Measurements from ENCODE around the gene CYP4Z1.
"Not testable (repeated sequence)": the region's sequence is repeated elsewhere in the genome, so short reads cannot be mapped to it uniquely, and the experiment has no call there.

Gene CYP4Z1

GRCh38 chr1:47106792-47107191 lies 39.8 kb downstream of the CYP4Z1 start:
- Histone ChIP-seq H3K36me3 (ENCODE audit: insufficient read depth, low read length) (no peaks in the 10 kb centered on the region), H3K4me1 (ENCODE audit: insufficient read depth, low read length) (peaks cover 14% of the 10 kb centered on the region)

GRCh38 chr1:47107851-47108574 lies 41.0 kb downstream of the CYP4Z1 start:
- Histone ChIP-seq H3K9ac (ENCODE audit: low read depth, low read length) (peak overlapping the region; percentile 47; the same call in 1 of the 2 replicates), H3K4me1 (ENCODE audit: insufficient read depth, low read length) (peaks cover 14% of the 10 kb centered on the region)
- H3K36me3 ChIP-seq (ENCODE audit: insufficient read depth, low read length); H3K9me3 ChIP-seq (ENCODE audit: control insufficient read depth, insufficient read depth, low read length): not testable (repeated sequence)

More at GRCh38 chr1:47106792-47107191, 39.8 kb downstream of the CYP4Z1 start:
- Histone ChIP-seq H3K9ac (ENCODE audit: low read depth, low read length) (0 out of 2 replicates have a peak overlapping the region, but pooled peaks have one; percentile 47), H3K9me3 (ENCODE audit: control insufficient read depth, insufficient read depth, low read length) (no peaks in the 10 kb centered on the region)

DNA sequence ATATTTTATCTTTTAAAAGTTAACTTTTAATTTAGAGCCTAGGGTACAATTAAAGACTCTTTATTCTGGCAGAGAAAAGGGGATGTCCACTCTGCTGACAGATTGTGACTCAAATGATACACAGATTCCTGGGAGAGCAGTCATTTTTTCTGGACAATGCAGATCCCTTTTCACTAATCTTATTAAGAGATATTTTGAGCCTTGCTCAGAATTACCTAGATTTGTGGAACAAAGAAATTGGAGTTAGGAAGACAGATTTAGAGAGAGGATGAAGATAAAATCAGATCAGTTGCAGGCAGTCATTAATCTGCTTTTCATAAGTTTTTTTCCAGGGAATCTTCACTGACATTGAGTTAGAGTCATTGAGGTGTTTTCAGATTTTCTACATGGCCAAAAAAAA lies 42.5 kb downstream of the CYP4Z1 start:
- H3K9me3 ChIP-seq (ENCODE audit: control insufficient read depth, insufficient read depth, low read length); H3K36me3 ChIP-seq (ENCODE audit: insufficient read depth, low read length); H3K9ac ChIP-seq (ENCODE audit: low read depth, low read length): not testable (repeated sequence)
- peaks cover 14% of the 10 kb centered on the region for H3K4me1 ChIP-seq (ENCODE audit: insufficient read depth, low read length)

GRCh38 chr1:47113178-47113577 lies 46.1 kb downstream of the CYP4Z1 start:
- no peaks in the 10 kb centered on the region for H3K4me1 ChIP-seq (ENCODE audit: insufficient read depth, low read length)

GRCh38 chr1:47121039-47121438 lies 54.0 kb downstream of the CYP4Z1 start:
- H3K9me3 ChIP-seq (ENCODE audit: control insufficient read depth, insufficient read depth, low read length); H3K9ac ChIP-seq (ENCODE audit: low read depth, low read length); H3K4me1 ChIP-seq (ENCODE audit: insufficient read depth, low read length); H3K36me3 ChIP-seq (ENCODE audit: insufficient read depth, low read length): not testable (repeated sequence)

More at GRCh38 chr1:47113178-47113577, 46.1 kb downstream of the CYP4Z1 start:
- H3K36me3 ChIP-seq (ENCODE audit: insufficient read depth, low read length): no peaks in the 10 kb centered on the region
- H3K9ac ChIP-seq (ENCODE audit: low read depth, low read length): no peak overlapping the region
- no peaks in the 10 kb centered on the region for H3K9me3 ChIP-seq (ENCODE audit: control insufficient read depth, insufficient read depth, low read length)

DNA sequence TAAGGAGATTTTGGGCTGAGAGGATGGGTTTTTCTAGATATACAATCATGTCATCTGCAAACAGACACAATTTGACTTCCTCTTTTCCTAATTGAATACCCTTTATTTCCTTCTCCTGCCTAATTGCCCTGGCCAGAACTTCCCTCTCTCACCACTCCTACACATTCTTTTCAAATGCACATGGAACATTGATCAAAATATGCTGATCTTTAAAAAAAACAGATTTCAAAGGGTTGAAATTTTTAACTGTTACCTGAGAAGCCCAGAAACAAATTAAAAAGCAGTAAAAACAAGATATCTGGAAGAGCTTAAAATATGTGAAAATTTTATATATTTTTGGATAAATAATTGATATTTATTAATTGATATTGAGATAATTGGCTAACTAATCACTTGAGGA lies 57.8 kb downstream of the CYP4Z1 start:
- not testable (repeated sequence) for H3K9me3 ChIP-seq (ENCODE audit: control insufficient read depth, insufficient read depth, low read length); H3K4me1 ChIP-seq (ENCODE audit: insufficient read depth, low read length); H3K36me3 ChIP-seq (ENCODE audit: insufficient read depth, low read length); H3K9ac ChIP-seq (ENCODE audit: low read depth, low read length)

GRCh38 chr1:47126997-47127396 lies 60.0 kb downstream of the CYP4Z1 start:
- H3K4me1 ChIP-seq (ENCODE audit: insufficient read depth, low read length); H3K36me3 ChIP-seq (ENCODE audit: insufficient read depth, low read length); H3K9ac ChIP-seq (ENCODE audit: low read depth, low read length); H3K9me3 ChIP-seq (ENCODE audit: control insufficient read depth, insufficient read depth, low read length): not testable (repeated sequence)

GRCh38 chr1:47128221-47128620 lies 61.2 kb downstream of the CYP4Z1 start:
- Histone ChIP-seq H3K4me1 (ENCODE audit: insufficient read depth, low read length) (peaks cover 9% of the 10 kb centered on the region; the same call in 1 of the 2 replicates), H3K36me3 (ENCODE audit: insufficient read depth, low read length) (no peaks in the 10 kb centered on the region), H3K9ac (ENCODE audit: low read depth, low read length) (no peak overlapping the region), H3K9me3 (ENCODE audit: control insufficient read depth, insufficient read depth, low read length) (no peaks in the 10 kb centered on the region)

- H3K9me3 ChIP-seq (ENCODE audit: control insufficient read depth, insufficient read depth, low read length); H3K36me3 ChIP-seq (ENCODE audit: insufficient read depth, low read length); H3K4me1 ChIP-seq (ENCODE audit: insufficient read depth, low read length); H3K9ac ChIP-seq (ENCODE audit: low read depth, low read length): not testable (repeated sequence)
Measured at GRCh38 chr1:47128854-47129253, 61.8 kb downstream of the CYP4Z1 start.

DNA sequence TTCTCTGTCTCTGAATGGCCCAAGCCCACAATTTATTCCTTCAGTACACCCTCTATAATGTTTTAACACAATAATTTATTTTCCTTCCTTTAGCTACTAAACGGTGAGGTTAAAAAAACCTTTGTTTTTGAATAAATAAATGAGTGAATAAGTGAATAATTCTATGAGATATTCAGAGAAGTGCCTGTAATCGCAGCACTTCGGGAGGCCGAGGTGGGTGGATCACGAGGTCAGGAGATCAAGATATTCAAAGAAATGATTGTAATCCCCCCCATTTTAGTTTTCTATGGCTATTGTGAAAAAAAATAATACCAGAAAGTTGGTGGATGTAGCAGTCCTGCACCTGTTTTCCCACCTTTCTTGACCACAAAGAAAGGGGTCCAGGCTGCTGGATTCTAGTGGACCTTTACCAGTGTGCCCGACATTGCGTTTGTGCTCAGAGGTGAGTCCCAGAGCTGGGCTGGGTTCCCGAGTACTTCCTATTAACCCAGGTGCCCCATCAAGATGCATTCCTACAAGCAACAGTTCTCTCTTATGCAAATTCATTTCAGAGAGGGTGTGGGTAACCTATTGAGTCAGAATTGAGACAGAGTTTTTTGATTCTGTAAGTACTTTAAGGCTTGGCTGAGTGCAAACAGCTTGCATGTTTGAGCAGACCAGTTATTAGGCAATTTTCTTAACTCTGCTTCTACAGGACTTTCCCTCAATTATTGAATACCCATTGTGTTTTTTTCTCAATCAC lies 62.6 kb downstream of the CYP4Z1 start:
- H3K9ac ChIP-seq (ENCODE audit: low read depth, low read length); H3K9me3 ChIP-seq (ENCODE audit: control insufficient read depth, insufficient read depth, low read length); H3K36me3 ChIP-seq (ENCODE audit: insufficient read depth, low read length); H3K4me1 ChIP-seq (ENCODE audit: insufficient read depth, low read length): not testable (repeated sequence)

DNA sequence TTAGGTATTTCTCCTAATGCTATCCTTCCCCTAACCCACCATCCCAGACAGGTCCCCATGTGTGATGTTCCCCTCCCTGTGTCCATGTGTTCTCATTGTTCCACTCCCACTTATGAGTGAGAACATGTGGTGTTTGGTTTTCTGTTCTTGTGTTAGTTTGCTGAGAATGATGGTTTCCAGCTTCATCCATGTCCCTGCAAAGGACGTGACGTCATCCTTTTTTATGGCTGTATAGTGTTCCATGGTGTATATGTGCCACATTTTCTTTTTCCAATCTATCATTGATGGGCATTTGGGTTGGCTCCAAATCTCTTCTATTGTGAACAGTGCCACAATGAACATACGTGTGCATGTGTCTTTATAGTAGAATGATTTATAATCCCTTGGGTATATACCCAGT lies 65.6 kb downstream of the CYP4Z1 start:
- H3K9me3 ChIP-seq (ENCODE audit: control insufficient read depth, insufficient read depth, low read length); H3K4me1 ChIP-seq (ENCODE audit: insufficient read depth, low read length); H3K36me3 ChIP-seq (ENCODE audit: insufficient read depth, low read length); H3K9ac ChIP-seq (ENCODE audit: low read depth, low read length): not testable (repeated sequence)

DNA sequence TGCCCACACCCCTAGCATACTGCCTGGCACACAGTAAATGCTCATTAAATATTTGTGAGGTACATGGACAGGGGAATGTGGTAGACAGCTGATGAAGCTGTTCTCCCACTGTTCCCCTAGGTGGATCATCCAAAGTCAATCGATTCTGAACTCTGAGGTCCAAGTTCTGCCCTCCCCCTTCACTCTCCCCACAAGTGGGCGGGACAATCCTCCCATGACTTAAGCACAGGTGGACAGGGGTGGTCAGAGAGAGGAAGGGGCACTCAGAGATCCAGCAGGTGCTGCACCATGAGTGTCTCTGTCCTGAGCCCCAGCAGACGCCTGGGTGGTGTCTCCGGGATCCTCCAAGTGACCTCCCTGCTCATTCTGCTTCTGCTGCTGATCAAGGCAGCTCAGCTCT lies 70.2 kb downstream of the CYP4Z1 start, which contains the start of gene CYP4A22:
Gene CYP4A22, plus strand, starts transcription at position 244 of the 400 bp plus-strand sequence. Its CDS starts 45 bp downstream, at position 289.
- Histone ChIP-seq H3K9ac (ENCODE audit: low read depth, low read length) (no peak within 1 kb of the TSS), H3K4me1 (ENCODE audit: insufficient read depth, low read length) (no peaks in the 10 kb centered on the region), H3K36me3 (ENCODE audit: insufficient read depth, low read length) (no peaks in the 10 kb centered on the region), H3K9me3 (ENCODE audit: control insufficient read depth, insufficient read depth, low read length) (no peaks in the 10 kb centered on the region)

- H3K9me3 ChIP-seq (ENCODE audit: control insufficient read depth, insufficient read depth, low read length): no peaks in the 10 kb centered on the region
- H3K36me3 ChIP-seq (ENCODE audit: insufficient read depth, low read length): no peaks in the 10 kb centered on the region
- no peak overlapping the region for H3K9ac ChIP-seq (ENCODE audit: low read depth, low read length)
- H3K4me1 ChIP-seq (ENCODE audit: insufficient read depth, low read length): no peaks in the 10 kb centered on the region
Measured at GRCh38 chr1:47137925-47138615, 71.0 kb downstream of the CYP4Z1 start.

DNA sequence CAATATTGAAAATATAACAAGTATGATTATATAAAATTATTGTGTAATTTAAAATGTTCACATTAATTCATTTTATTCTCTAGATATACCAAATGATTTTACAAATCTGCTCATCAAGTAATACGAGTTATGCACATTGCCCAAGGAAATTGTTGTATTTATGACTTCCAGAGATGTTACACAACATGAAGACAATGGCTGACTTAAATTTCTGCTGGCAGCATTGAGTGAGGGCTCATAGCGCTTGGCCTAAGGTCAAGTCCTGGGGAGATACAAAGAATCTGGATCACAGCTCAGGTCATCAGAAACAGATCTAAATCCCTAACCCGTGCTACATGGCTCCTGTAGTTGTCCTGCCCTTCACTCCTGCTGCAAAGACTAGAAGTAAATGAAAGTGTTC lies 73.3 kb downstream of the CYP4Z1 start:
- not testable (repeated sequence) for H3K9ac ChIP-seq (ENCODE audit: low read depth, low read length); H3K4me1 ChIP-seq (ENCODE audit: insufficient read depth, low read length); H3K9me3 ChIP-seq (ENCODE audit: control insufficient read depth, insufficient read depth, low read length); H3K36me3 ChIP-seq (ENCODE audit: insufficient read depth, low read length)

DNA sequence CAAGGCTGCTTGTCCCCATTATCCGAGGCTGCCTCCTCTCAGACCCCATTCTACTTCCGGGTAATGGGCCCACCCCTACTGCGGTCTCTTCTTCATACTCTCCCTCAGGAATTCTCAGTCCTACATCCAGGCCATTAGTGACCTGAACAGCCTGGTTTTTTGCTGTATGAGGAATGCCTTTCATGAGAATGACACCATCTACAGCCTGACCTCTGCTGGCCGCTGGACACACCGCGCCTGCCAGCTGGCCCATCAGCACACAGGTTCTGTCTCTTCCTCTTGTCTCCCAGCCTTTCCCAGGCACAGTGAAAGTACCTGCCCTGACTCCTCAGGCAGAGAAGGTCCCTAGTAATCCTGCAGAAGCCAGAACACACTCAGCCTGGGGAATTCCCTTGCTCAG lies 76.6 kb downstream of the CYP4Z1 start:
- not testable (repeated sequence) for H3K4me1 ChIP-seq (ENCODE audit: insufficient read depth, low read length); H3K9me3 ChIP-seq (ENCODE audit: control insufficient read depth, insufficient read depth, low read length); H3K9ac ChIP-seq (ENCODE audit: low read depth, low read length); H3K36me3 ChIP-seq (ENCODE audit: insufficient read depth, low read length)

Data from ES-I3 (cell line).